T-helper 17 cell (primary cell): ENCODE results near the gene QSOX1. TPM values are rescaled to one million over a fixed set of nuclear protein-coding genes. Genes with fewer than 3 reads are reported as not detected.
"Not testable (repeated sequence)": the region's sequence is repeated elsewhere in the genome, so short reads cannot be mapped to it uniquely, and the experiment has no call there.

ENCODE experiments used
- ATAC-seq: fragments of 150-1000 bp; cut with Tn5 transposase; 2 replicates; pipeline ENCODE4 v1.10.0; 2021; ENCODE audit warnings: mild to moderate bottlenecking, moderate library complexity
- DNase-seq, 3 donors: peaks; one replicate each; pipeline versions ENCODE4 v3.0.0 to v3.0.0-alpha.2; 2020 to 2021
- H3K9me3 ChIP-seq: one replicate; pipeline ENCODE4 v1.7.0; 2013; ENCODE audit warnings: low read length, mild to moderate bottlenecking; ENCODE audit not compliant: control insufficient read depth, poor library complexity, severe bottlenecking
- H3K27ac Mint-ChIP-seq: one replicate; pipeline ENCODE4 v1.8.0; 2022; ENCODE audit warnings: mild to moderate bottlenecking, moderate library complexity, mixed read lengths
- H3K27me3 Mint-ChIP-seq: one replicate; pipeline ENCODE4 v1.8.0; 2022; ENCODE audit warnings: mixed read lengths
- H3K36me3 Mint-ChIP-seq: one replicate; pipeline ENCODE4 v1.8.0; 2022; ENCODE audit warnings: low read depth, mixed read lengths
- H3K4me1 Mint-ChIP-seq: one replicate; pipeline ENCODE4 v1.8.0; 2022; ENCODE audit warnings: mild to moderate bottlenecking, mixed read lengths
- H3K4me3 Mint-ChIP-seq: one replicate; pipeline ENCODE4 v1.8.0; 2022; ENCODE audit warnings: mild to moderate bottlenecking, moderate library complexity, mixed read lengths
- total RNA-seq, 4 donors: library from RNA in 2 of 4; stranded (reverse) in 2 of 4; gene quantifications; one replicate each; pipeline ENCODE4 v1.2.3 and lab custom pipeline; 2022 to 2026

Gene QSOX1, protein sequence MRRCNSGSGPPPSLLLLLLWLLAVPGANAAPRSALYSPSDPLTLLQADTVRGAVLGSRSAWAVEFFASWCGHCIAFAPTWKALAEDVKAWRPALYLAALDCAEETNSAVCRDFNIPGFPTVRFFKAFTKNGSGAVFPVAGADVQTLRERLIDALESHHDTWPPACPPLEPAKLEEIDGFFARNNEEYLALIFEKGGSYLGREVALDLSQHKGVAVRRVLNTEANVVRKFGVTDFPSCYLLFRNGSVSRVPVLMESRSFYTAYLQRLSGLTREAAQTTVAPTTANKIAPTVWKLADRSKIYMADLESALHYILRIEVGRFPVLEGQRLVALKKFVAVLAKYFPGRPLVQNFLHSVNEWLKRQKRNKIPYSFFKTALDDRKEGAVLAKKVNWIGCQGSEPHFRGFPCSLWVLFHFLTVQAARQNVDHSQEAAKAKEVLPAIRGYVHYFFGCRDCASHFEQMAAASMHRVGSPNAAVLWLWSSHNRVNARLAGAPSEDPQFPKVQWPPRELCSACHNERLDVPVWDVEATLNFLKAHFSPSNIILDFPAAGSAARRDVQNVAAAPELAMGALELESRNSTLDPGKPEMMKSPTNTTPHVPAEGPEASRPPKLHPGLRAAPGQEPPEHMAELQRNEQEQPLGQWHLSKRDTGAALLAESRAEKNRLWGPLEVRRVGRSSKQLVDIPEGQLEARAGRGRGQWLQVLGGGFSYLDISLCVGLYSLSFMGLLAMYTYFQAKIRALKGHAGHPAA
- total RNA-seq (10 to 100 TPM; 22.0 to 25.0 TPM), total RNA-seq (lab: John Stamatoyannopoulos, UW) (30.7 to 37.3 reads per million in 2 donors)

- Mint-ChIP-seq H3K4me3 (peak within 1 kb of the TSS; percentile 98), H3K27ac (peak within 1 kb of the TSS; percentile 96), H3K36me3 (peaks cover 5% of the 10 kb centered on the region), H3K27me3 (no peaks in the 10 kb centered on the region), H3K4me1 (peaks cover 27% of the 10 kb centered on the region)
- ATAC-seq (peak; percentile 97), DNase-seq (peak; percentile 80 to 88 (median 87))
- no peaks in the 10 kb centered on the region for H3K9me3 ChIP-seq
Observed at GRCh38 chr1:180154325-180155181, at the start of gene QSOX1. QSOX1 (plus strand) TSS chr1:180154869; CDS start chr1:180154908, 39 bp downstream.

GRCh38 chr1:180112091-180112490 lies 42.6 kb upstream of the QSOX1 start:
- peaks cover 8% of the 10 kb centered on the region for H3K36me3 Mint-ChIP-seq
- no peak overlapping the region for H3K4me3 Mint-ChIP-seq
- H3K27me3 Mint-ChIP-seq: no peaks in the 10 kb centered on the region
- H3K27ac Mint-ChIP-seq: no peak overlapping the region
- no peak for DNase-seq
- H3K4me1 Mint-ChIP-seq: no peaks in the 10 kb centered on the region
- H3K9me3 ChIP-seq: no peaks in the 10 kb centered on the region
- no peak for ATAC-seq

- Mint-ChIP-seq H3K4me3 (no peak overlapping the region), H3K4me1 (no peaks in the 10 kb centered on the region), H3K27me3 (no peaks in the 10 kb centered on the region), H3K36me3 (peaks cover 8% of the 10 kb centered on the region), H3K27ac (no peak overlapping the region)
- ATAC-seq (no peak), DNase-seq (no peak)
- no peaks in the 10 kb centered on the region for H3K9me3 ChIP-seq
Observed at GRCh38 chr1:180112984-180113647, 41.6 kb upstream of the QSOX1 start.

DNA sequence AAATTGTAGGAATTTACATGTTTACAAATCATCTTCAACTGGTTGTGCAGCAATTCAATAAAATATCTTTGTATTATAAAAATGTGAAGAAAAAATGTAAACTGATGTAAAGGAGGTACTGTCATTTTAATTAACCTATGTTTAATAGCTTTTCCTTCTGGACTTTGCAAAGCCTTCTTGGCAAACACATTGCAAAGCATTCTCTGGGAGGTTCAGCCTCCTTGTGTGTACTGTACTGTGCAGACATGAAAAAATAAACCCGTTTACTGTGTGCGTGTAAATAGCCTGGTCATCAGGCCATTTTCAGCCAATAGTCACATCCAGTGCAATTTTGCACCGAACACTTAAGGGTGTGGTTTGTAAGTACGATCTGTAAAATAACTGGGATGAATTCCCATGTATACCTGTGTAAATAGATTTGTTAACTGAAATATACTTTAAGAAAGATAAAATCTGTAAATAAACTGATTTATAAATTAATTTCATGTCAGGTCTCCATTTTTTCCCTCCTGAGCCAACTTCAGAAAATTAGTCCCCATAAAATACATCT lies 40.2 kb upstream of the QSOX1 start:
- H3K4me3 Mint-ChIP-seq: no peak overlapping the region
- H3K4me1 Mint-ChIP-seq: no peaks in the 10 kb centered on the region
- no peak overlapping the region for H3K27ac Mint-ChIP-seq
- ATAC-seq: no peak
- no peak for DNase-seq
- H3K27me3 Mint-ChIP-seq: no peaks in the 10 kb centered on the region
- no peaks in the 10 kb centered on the region for H3K9me3 ChIP-seq
- H3K36me3 Mint-ChIP-seq: peaks cover 8% of the 10 kb centered on the region

DNA sequence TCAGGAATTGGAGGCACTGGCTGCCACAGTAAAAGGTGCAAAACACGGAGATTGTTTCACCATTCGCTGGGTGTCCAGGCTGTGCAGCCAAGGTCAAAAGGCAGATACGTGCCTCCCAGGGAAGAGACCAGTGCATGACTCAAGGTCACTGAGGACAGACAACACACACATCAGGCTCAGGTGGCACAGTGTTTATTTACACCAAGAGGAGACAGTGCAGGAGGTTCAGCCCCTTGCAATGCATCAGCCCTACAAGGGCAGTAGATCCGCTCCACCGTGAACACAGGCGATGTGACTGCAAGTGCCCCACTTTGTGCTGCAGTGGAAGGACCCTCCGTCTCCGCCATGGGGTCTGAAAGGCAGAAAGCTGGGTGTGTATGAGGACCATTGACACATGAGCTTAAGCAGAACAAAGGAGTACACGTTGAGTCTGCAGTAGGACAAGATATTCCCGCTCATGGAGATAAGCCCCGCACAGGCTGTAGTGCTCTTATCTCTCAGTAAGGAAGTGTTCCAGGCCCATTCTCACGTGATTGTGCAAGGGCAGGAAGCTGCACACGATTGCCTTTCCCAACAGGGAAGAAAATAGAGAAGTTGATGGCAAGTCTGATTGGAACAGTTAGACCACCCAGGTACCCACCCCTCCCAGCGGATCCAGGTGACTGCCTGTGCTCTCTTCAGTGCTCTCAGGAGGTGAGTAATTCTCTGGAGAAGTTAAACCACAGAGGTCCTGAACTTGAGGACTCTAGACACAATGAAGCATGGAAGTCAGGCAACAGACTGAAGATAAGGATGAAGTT lies 37.5 kb upstream of the QSOX1 start:
- Mint-ChIP-seq H3K36me3 (peaks cover 5% of the 10 kb centered on the region), H3K27me3 (no peaks in the 10 kb centered on the region), H3K27ac (no peak overlapping the region), H3K4me3 (no peak overlapping the region), H3K4me1 (no peaks in the 10 kb centered on the region)
- no peaks in the 10 kb centered on the region for H3K9me3 ChIP-seq
- DNase-seq (no peak), ATAC-seq (no peak)

DNA sequence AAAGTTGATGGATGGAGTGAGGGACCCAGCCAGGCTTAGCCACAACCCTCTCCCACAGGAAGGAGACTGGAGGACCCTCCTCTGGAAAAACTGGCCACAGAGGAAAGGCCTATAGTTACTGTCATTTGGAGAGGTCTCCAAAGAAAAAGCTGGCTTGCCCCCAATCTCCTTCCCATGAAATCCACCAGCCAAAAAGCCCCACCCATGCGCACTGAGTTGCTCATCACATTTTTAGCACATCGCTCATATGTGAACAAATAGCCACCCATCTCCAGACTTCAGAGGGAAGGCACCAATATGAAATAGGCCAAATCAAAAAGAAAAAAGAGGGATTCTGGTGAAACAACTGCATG lies 36.9 kb upstream of the QSOX1 start:
- H3K27ac Mint-ChIP-seq: no peak overlapping the region
- ATAC-seq (no peak), DNase-seq (no peak)
- H3K4me1 Mint-ChIP-seq: no peaks in the 10 kb centered on the region
- H3K4me3 Mint-ChIP-seq: no peak overlapping the region
- no peaks in the 10 kb centered on the region for H3K27me3 Mint-ChIP-seq
- H3K9me3 ChIP-seq: no peaks in the 10 kb centered on the region
- peaks cover 4% of the 10 kb centered on the region for H3K36me3 Mint-ChIP-seq

DNA sequence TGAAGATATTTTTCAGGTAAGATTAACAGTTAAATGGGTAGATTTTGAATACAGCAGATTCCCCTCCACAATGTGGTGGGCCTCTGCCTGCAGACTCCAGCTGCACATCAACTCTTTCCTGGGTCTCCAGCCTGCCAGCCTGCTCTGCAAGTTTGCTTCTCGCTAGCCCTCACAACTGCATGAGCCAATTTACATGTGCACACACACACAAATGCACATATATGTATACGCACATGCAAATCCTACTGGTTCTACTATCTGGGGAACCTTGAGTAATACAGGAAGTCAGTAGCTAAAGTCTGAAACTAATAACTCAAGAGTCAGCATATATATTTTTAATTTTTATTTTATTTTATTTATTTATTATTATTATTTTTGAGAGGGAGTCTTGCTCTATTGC lies 34.8 kb upstream of the QSOX1 start:
- Mint-ChIP-seq H3K27ac (peak overlapping the region; percentile 29), H3K4me1 (no peaks in the 10 kb centered on the region), H3K36me3 (peaks cover 3% of the 10 kb centered on the region)

DNA sequence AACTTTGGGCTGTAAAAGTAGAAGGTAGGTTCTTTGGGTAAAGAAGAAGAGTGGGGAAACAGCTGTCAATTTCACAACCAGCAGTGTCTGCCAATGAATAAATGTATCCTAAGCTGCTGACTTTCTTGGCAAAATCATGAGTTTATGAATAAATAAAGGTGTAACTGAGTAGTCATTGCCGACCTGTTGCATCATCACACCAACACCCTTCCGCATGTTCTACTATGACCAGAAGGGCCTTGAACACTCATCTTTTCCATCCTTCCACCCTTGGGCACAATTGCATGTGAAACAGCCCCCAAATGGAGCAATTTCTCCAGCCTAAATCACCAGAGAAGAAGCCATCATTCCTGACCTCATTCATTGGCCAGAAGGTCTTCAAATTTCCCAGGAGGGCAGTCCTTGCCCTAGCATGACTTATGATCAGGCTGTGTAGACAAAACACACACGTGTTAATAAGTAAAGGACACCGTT lies 31.2 kb upstream of the QSOX1 start:
- Mint-ChIP-seq H3K27me3 (no peaks in the 10 kb centered on the region), H3K27ac (no peak overlapping the region), H3K4me1 (no peaks in the 10 kb centered on the region), H3K4me3 (no peak overlapping the region), H3K36me3 (peaks cover 3% of the 10 kb centered on the region)
- DNase-seq: no peak
- ATAC-seq: no peak
- no peaks in the 10 kb centered on the region for H3K9me3 ChIP-seq

More for the DNA sequence above, 34.8 kb upstream of the QSOX1 start:
- DNase-seq (no peak), ATAC-seq (no peak)
- no peaks in the 10 kb centered on the region for H3K9me3 ChIP-seq
- H3K4me3 Mint-ChIP-seq: no peak overlapping the region
- no peaks in the 10 kb centered on the region for H3K27me3 Mint-ChIP-seq

DNA sequence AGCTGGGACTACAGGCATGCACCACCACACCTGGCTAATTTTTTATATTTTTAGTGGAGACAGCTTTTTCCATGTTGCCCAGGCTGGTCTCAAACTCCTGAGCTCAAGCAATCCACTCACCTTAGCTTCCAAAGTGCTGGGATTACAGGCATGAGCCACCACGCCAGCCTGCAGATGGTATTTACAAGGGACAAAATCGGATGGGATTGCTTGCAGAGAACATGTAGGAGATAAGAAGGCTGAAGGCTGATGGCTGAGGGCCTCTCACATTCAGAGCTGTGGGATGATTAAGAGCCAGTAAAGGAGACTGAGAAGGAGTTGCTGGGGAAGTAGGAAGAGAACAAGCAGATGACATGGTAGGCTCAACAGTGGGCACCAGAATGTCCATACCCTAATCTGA lies 24.0 kb upstream of the QSOX1 start:
- H3K27ac Mint-ChIP-seq: no peak overlapping the region
- H3K36me3 Mint-ChIP-seq: peaks cover 2% of the 10 kb centered on the region
- H3K4me1 Mint-ChIP-seq: no peaks in the 10 kb centered on the region
- no peak overlapping the region for H3K4me3 Mint-ChIP-seq
- ATAC-seq (no peak), DNase-seq (no peak)
- peaks cover 45% of the 10 kb centered on the region for H3K27me3 Mint-ChIP-seq
- no peaks in the 10 kb centered on the region for H3K9me3 ChIP-seq

- DNase-seq (no peak), ATAC-seq (peak; percentile 30)
- Mint-ChIP-seq H3K4me1 (no peaks in the 10 kb centered on the region), H3K27me3 (peaks cover 52% of the 10 kb centered on the region), H3K36me3 (peaks cover 2% of the 10 kb centered on the region), H3K27ac (no peak overlapping the region), H3K4me3 (no peak overlapping the region)
- no peaks in the 10 kb centered on the region for H3K9me3 ChIP-seq
Observed at GRCh38 chr1:180131510-180131909, 23.2 kb upstream of the QSOX1 start.

GRCh38 chr1:180133193-180133592 lies 21.5 kb upstream of the QSOX1 start:
- no peak overlapping the region for H3K4me3 Mint-ChIP-seq
- H3K36me3 Mint-ChIP-seq: peaks cover 2% of the 10 kb centered on the region
- ATAC-seq: no peak
- H3K27ac Mint-ChIP-seq: no peak overlapping the region
- peaks cover 62% of the 10 kb centered on the region for H3K27me3 Mint-ChIP-seq
- no peaks in the 10 kb centered on the region for H3K9me3 ChIP-seq
- no peaks in the 10 kb centered on the region for H3K4me1 Mint-ChIP-seq
- no peak for DNase-seq

DNA sequence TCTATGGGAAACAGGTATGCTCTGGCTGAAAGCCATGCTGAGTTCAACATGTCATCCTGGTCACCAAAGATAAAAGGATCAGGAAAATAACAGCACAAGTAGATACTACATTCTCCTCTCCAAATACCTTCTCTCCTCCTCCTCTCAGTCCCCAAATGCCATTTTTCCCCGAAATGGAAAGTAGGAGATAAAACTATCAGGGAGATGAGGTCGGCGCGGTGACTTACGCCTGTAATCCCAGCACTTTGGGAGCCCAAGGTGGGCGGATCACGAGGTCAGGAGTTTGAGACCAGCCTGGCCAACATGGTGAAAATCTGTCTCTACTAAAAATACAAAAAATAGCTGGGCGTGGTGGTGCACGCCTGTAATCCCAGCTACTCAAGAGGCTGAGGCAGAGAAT lies 21.0 kb upstream of the QSOX1 start:
- DNase-seq, H3K36me3 Mint-ChIP-seq, H3K4me1 Mint-ChIP-seq, H3K4me3 Mint-ChIP-seq, H3K27ac Mint-ChIP-seq, ATAC-seq, H3K9me3 ChIP-seq: not testable (repeated sequence)
- peaks cover 63% of the 10 kb centered on the region for H3K27me3 Mint-ChIP-seq
